NCI-H345 treated with DMSO at 0.1 percent for 48 hours (cell line): Measurements from ENCODE around the gene CADM1.

Experiments
- DNase-seq: peaks from one replicate; lab custom pipeline; 2025; ENCODE audit not compliant: unreplicated experiment; lab: John Stamatoyannopoulos, UW

The CADM1 gene

GRCh38 chr11:115286614-115287013 lies 217.6 kb downstream of the CADM1 start:
- DNase-seq, result no peak

GRCh38 chr11:115284773-115285172 lies 219.4 kb downstream of the CADM1 start:
- no peak for DNase-seq

GRCh38 chr11:115282923-115283322 lies 221.3 kb downstream of the CADM1 start:
- no peak for DNase-seq

- no peak for DNase-seq
Observed at GRCh38 chr11:115280775-115281174, 223.4 kb downstream of the CADM1 start.

GRCh38 chr11:115279813-115280761 lies 224.1 kb downstream of the CADM1 start:
- no peak for DNase-seq

- no peak for DNase-seq
Observed at GRCh38 chr11:115276799-115277198, 227.4 kb downstream of the CADM1 start.

GRCh38 chr11:115276191-115276590 lies 228.0 kb downstream of the CADM1 start:
- DNase-seq, result no peak

GRCh38 chr11:115275045-115275444 lies 229.2 kb downstream of the CADM1 start:
- DNase-seq, result no peak

GRCh38 chr11:115272925-115273324 lies 231.3 kb downstream of the CADM1 start:
- no peak for DNase-seq

GRCh38 chr11:115271643-115272042 lies 232.6 kb downstream of the CADM1 start:
- no peak for DNase-seq

GRCh38 chr11:115269191-115269950 lies 234.8 kb downstream of the CADM1 start:
- DNase-seq, result no peak

- DNase-seq, result no peak
Observed at GRCh38 chr11:115267871-115268270, 236.3 kb downstream of the CADM1 start.

GRCh38 chr11:115267238-115267781 lies 236.9 kb downstream of the CADM1 start:
- peak; percentile 51 for DNase-seq

GRCh38 chr11:115266066-115266639 lies 238.1 kb downstream of the CADM1 start:
- no peak for DNase-seq

- DNase-seq, result peak; percentile 59
Observed at GRCh38 chr11:115263799-115264656, 240.2 kb downstream of the CADM1 start.

GRCh38 chr11:115258216-115258615 lies 246.0 kb downstream of the CADM1 start:
- no peak for DNase-seq

GRCh38 chr11:115257678-115258077 lies 246.5 kb downstream of the CADM1 start:
- no peak for DNase-seq

GRCh38 chr11:115257270-115257669 lies 246.9 kb downstream of the CADM1 start:
- no peak for DNase-seq

- no peak for DNase-seq
Observed at GRCh38 chr11:115256397-115257197, 247.6 kb downstream of the CADM1 start.
